HG03060 (cell line): Measurements from ENCODE around the gene CBX4.

Source experiments
- ATAC-seq: cut with Tn5 transposase; IDR thresholded peaks from one replicate; pipeline ENCODE4 v1.9.1; 2021; ENCODE audit warnings: low read depth, moderate number of reproducible peaks; ENCODE audit not compliant: unreplicated experiment

Gene CBX4

GRCh38 chr17:79802736-79803420, 36.4 kb downstream of the CBX4 start:
- no peak for ATAC-seq

GRCh38 chr17:79802039-79802735, 37.1 kb downstream of the CBX4 start:
- ATAC-seq = no peak

DNA sequence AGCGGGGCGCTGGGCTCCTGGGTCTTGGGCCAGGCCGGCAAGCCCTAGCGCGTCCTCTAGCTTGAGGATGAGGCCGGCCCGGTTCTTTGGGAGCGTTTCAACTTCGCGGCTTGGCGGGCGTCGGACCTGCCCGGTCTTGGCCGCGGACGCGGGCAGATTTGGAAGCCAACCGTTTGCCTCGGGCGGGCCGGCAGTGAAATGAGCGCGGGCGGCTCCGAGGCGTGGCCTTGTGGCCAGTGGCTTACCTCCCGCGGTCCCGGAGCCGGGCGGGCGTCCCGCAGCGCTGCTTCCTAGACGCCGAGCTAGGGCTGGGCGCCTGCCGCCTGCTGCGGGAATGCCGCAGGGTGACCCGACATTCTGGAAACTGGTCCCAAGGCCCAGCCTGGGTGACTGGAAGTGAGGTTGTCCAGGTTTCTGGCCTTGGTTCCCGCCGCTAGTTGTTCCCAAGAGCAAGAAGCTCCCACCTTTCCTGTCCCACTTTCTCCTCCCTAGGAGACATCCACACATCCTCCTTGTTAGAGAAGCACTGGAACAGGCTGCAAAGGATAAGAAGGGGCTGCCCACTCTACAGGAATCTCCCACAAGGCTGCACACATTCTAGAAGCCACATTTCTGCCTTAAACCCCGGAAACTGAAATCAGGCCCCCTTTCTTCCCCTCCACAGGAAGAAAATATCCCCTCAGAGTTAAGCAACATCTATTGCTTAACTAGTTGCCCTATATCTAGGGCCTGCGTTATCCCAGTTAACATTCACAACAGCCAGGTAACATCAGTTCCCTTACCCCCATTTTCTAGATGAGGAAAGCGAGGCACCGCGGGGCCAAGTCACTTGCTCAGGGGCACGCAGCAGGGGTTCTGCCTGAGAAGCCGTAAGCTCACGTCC, 37.8 kb downstream of the CBX4 start:
- no peak for ATAC-seq

- ATAC-seq = no peak
Measured at GRCh38 chr17:79800325-79801155, 38.7 kb downstream of the CBX4 start.

- no peak for ATAC-seq
Measured at GRCh38 chr17:79799538-79800324, 39.5 kb downstream of the CBX4 start.

- ATAC-seq = no peak
Measured at GRCh38 chr17:79799174-79799537, 40.1 kb downstream of the CBX4 start.

GRCh38 chr17:79798299-79799173, 40.7 kb downstream of the CBX4 start:
- ATAC-seq = no peak

DNA sequence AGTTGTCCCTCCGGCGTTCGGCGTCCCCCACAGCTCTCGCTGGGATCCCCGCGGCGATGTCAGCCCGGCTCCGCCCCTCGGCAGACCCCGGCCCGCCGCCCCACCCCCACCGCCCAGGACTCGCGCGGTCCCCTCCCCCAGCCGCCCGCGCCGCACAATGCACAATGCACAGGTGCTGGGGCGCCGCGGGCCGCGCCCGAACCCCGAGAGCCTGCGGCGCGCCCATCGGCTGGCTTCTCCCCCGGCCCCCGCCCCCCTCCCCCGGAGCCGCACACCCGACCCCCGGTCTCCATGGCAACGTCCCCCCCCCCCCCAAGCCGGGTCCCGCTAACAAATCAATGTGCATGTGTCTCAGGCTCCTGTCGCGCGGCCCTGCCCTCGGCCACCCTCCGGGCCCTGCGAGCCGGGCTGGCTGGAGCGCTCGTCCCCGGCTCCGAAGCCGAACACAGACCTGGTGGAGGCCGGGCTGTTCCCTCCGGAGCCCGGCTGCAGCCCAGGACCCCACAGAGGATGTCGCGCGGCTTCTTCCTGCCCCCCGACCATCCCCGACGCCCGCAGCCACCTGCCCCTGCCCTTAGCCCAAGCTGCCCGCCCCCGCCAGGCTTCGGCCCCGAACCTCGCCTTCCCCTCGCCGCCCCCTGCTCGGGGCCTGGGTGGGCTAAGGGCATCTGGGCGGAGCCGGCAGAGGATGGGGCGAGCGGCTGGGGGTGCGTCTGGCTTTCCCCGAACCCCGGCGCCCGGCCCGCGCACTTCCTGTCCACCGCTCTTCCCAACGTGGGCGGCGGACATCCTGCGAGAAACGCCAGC, 41.5 kb downstream of the CBX4 start:
- no peak for ATAC-seq

DNA sequence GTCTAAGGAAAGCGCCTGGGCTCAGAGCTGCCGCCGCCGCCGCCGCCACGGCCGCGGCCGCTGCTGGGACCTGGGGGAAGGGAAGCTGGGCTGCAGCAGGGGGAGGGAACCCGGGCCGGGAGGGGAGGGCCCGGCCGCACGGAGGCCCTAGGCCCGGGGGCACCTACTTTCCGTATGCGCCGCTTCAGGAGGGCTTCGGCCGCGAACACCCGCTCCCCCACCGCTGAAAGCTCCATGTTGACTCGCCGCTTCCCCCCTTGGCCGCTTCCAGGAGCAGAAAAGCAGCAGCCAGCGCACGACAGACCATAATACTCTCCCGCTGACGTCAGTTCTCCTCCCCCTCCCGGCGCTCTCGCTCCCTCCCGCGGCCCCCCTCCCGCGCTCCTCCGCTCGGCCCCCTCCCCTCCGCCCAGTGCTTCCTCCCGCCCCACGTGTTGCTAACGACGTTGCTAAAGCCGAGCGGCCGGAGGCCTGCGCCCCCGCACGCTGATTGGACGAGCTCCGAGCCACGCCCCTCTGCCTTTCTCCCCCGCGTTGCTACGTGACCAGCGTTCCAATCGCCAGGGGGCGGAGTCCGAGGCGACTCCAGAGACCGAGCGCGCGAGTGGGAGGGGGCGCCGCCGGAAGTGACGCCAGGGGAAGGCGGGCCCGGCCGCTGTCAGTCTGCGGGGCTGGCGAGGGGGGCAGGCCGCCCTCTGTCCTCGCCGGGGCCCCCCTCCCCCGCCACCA, 42.3 kb downstream of the CBX4 start, which contains the start of gene CBX8:
TSS of gene CBX8 (minus strand) at position 315 of the 729 bp plus-strand sequence. CDS start at position 236, 79 bp downstream.
- peak; percentile 83 for ATAC-seq

DNA sequence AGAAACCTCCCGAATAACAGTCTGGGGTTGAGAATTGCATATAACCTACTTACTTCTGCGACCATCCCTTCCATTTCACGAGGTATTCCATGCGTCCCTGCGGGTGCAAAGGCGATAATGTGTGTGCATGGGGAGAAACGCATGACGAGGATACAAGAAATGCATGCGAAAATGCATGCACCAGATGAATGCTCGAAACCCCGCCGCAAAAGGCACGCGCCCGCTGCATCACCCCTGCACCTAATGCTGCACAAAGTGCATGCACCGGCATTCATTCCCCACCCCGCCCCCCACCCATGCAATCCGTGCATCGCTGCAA, 42.8 kb downstream of the CBX4 start:
- no peak for ATAC-seq

- no peak for ATAC-seq
Measured at GRCh38 chr17:79795795-79796443, 43.3 kb downstream of the CBX4 start.

DNA sequence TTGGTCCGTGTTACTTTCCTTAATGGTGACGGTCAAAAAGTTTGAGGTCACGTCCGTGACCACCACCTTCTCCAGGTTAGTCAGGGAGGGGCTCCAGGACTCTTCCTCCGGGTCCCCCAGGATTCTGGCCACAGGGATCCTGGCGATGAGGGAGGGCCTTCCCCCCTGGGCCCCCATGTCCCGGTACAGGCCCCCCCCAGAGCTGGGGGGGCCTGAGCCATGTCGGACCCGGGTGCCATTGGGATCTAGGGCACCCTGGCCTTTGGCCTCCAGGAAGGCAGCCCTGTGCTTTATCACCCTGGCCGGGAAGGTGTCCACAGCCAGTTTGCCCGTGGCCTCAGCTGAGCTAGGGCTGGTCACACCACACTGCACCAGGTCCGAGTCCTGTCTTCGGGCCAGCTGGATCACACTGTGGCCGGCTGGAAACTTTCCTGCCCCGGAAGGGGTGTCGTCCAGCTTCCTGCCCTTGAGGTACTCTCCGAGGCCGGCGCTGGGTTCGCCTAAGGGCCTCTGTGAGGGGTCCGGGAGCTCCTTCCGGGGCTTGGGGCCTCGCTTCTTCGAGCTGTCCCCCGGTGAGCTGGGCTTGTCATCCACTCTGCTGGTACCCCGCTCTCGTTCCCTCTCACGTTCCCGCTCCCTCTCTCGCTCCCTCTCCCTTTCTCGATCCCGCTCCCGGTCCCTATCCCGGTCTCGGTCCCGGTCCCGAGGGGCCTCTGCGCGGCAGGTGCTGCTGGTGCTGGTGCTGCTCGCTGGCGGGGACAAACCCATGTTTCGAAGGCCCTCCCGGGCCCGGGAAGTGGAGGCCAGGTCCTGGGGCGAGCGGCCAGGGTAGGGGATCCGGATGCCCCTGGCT, 44.4 kb downstream of the CBX4 start:
- no peak for ATAC-seq

DNA sequence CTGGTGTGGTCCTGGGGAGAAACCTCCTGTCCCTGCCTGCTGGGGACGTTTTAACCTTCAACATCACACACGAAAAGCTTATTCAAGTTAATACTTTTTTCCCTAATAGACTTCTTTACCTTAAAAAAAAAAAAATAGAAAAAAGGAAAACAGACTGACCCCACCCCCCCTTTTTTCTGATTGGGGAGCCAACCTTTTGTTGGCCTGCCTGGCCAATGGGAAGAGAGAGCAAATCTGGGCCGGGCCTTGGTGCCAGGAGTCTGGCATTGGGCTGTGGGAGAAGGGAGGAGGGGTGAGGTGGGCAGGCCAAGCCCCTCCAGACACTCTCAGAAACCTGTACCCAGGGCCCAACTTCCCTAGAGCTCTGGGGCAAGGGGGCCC, 45.3 kb downstream of the CBX4 start:
- ATAC-seq = no peak

DNA sequence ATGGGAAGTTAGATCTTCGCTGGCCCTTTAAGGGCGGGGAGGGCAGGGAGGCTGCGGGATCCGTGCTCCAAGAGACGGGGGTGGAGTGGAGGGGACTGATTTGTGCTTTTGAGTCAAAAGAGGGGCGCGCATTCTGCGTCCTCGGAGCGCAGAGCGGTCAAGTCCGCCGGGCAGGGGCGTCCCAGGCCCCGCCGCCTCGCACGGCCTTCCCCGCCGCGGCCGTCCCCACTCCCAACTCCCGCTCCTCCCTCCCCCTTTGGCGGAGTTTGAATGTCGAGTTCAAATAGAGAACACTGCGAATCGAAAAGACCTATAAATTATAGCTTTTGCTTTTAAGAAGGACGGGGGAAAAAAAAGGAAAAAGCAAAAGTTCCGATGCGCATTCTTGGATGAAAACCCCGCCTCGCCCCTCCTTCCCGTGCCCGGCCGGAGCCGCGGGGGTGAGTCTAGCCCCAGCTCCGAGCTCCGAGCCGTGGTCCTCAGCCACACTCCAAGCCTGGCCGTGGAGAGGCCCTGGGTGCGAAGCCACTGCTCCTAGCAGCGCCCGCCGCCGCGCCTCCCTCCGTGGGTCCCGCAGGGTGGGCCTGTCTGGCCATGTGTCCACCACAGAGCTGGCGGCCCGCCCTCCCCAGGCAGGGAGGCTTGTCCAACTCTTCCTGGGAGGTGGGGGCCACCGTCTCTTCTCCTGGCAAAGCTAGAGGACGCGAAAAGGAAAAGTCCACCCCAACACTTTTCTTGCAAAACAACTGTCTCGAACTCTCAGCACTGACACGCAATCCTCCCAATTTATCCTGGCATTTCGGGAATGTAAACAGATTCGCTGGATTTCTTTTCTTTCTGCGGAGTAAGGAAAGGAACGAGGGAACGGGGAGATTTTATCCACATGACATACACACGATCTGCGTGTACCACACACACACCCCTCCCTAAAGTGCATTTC, 46.0 kb downstream of the CBX4 start:
- ATAC-seq = no peak

GRCh38 chr17:79792341-79792871, 46.8 kb downstream of the CBX4 start:
- no peak for ATAC-seq
